HG02840 (cell line): Measurements from ENCODE around the gene ANKRA2.
"Not testable (repeated sequence)": the region's sequence is repeated elsewhere in the genome, so short reads cannot be mapped to it uniquely, and the experiment has no call there.

Experiments
- ATAC-seq: cut with Tn5 transposase; IDR thresholded peaks from one replicate; pipeline ENCODE4 v1.9.1; 2021; ENCODE audit warnings: mild to moderate bottlenecking, moderate library complexity, moderate number of reproducible peaks; ENCODE audit not compliant: unreplicated experiment, low FRiP score

The ANKRA2 gene

GRCh38 chr5:73552642-73553041 lies 12.8 kb downstream of the ANKRA2 start:
- no peak for ATAC-seq

GRCh38 chr5:73550016-73550415 lies 15.4 kb downstream of the ANKRA2 start:
- ATAC-seq: no peak

GRCh38 chr5:73545403-73545779 lies 20.0 kb downstream of the ANKRA2 start:
- no peak for ATAC-seq

GRCh38 chr5:73544429-73545402 lies 20.7 kb downstream of the ANKRA2 start:
- ATAC-seq: no peak

GRCh38 chr5:73542020-73542419 lies 23.4 kb downstream of the ANKRA2 start:
- ATAC-seq: no peak

GRCh38 chr5:73540192-73540591 lies 25.2 kb downstream of the ANKRA2 start:
- ATAC-seq: no peak

- ATAC-seq: no peak
These were observed 25.7 kb downstream of the ANKRA2 start for GRCh38 chr5:73539730-73540129.

- ATAC-seq: no peak
These were observed 30.5 kb downstream of the ANKRA2 start for GRCh38 chr5:73534971-73535370.

- ATAC-seq: no peak
These were observed 31.3 kb downstream of the ANKRA2 start for GRCh38 chr5:73534011-73534644.

- ATAC-seq: no peak
These were observed 33.2 kb downstream of the ANKRA2 start for GRCh38 chr5:73532195-73532594.

GRCh38 chr5:73531356-73531755 lies 34.1 kb downstream of the ANKRA2 start:
- no peak for ATAC-seq

- no peak for ATAC-seq
These were observed 36.4 kb downstream of the ANKRA2 start for GRCh38 chr5:73529081-73529480.

- no peak for ATAC-seq
These were observed 37.2 kb downstream of the ANKRA2 start for GRCh38 chr5:73528248-73528647.

- no peak for ATAC-seq
These were observed 39.7 kb downstream of the ANKRA2 start for GRCh38 chr5:73525606-73526203.

GRCh38 chr5:73523861-73524260 lies 41.6 kb downstream of the ANKRA2 start:
- no peak for ATAC-seq

GRCh38 chr5:73522989-73523388 lies 42.5 kb downstream of the ANKRA2 start:
- ATAC-seq: no peak

GRCh38 chr5:73519531-73520283 lies 45.7 kb downstream of the ANKRA2 start:
- peak; percentile 98 for ATAC-seq

- no peak for ATAC-seq
These were observed 50.2 kb downstream of the ANKRA2 start for GRCh38 chr5:73515232-73515631.

- no peak for ATAC-seq
These were observed 51.0 kb downstream of the ANKRA2 start for GRCh38 chr5:73514418-73514817.

GRCh38 chr5:73513996-73514395 lies 51.4 kb downstream of the ANKRA2 start:
- ATAC-seq: no peak

GRCh38 chr5:73508521-73508920 lies 56.9 kb downstream of the ANKRA2 start:
- ATAC-seq: not testable (repeated sequence)
